Measurements from ENCODE around the gene CBFB.
A peak's percentile ranks its signal among the peaks of the same experiment; 100 is the strongest.
"Not testable (repeated sequence)": the region's sequence is repeated elsewhere in the genome, so short reads cannot be mapped to it uniquely, and the experiment has no call there.

Gene CBFB

GRCh38 chr16:67028696-67029253, at the start of gene CBFB:
TSS of gene CBFB (plus strand) at chr16:67029149. CDS start at chr16:67029408, 259 bp downstream.
- peak; percentile 89 for DNase-seq

GRCh38 chr16:66983033-66983432, 45.9 kb upstream of the CBFB start:
- DNase-seq: no peak

GRCh38 chr16:66984892-66985311, 44.0 kb upstream of the CBFB start:
- no peak for DNase-seq

- DNase-seq: no peak
Measured at GRCh38 chr16:66986559-66986958, 42.4 kb upstream of the CBFB start.

- DNase-seq: no peak
Measured at GRCh38 chr16:66988197-66988788, 40.7 kb upstream of the CBFB start, which contains the start of gene CES4A. TSS of gene CES4A (plus strand) at chr16:66988589. CDS start at chr16:66988773, 184 bp downstream.

- no peak for DNase-seq
Measured at GRCh38 chr16:66991545-66992077, 37.3 kb upstream of the CBFB start.

GRCh38 chr16:66993558-66993957, 35.4 kb upstream of the CBFB start:
- not testable (repeated sequence) for DNase-seq

- no peak for DNase-seq
Measured at GRCh38 chr16:66996324-66996982, 32.5 kb upstream of the CBFB start.

GRCh38 chr16:66996983-66997358, 32.0 kb upstream of the CBFB start:
- DNase-seq: no peak

- peak; percentile 46 for DNase-seq
Measured at GRCh38 chr16:67000384-67001351, 28.3 kb upstream of the CBFB start.

GRCh38 chr16:67001726-67002125, 27.2 kb upstream of the CBFB start:
- no peak for DNase-seq

- DNase-seq: no peak
Measured at GRCh38 chr16:67006930-67007658, 21.9 kb upstream of the CBFB start.

GRCh38 chr16:67009158-67009557, 19.8 kb upstream of the CBFB start:
- no peak for DNase-seq

GRCh38 chr16:67011274-67011673, 17.7 kb upstream of the CBFB start:
- no peak for DNase-seq

GRCh38 chr16:67013233-67013822, 15.6 kb upstream of the CBFB start:
- DNase-seq: peak; percentile 20

GRCh38 chr16:67013823-67014633, 14.9 kb upstream of the CBFB start:
- DNase-seq: peak; percentile 60

GRCh38 chr16:67014634-67015312, 14.2 kb upstream of the CBFB start:
- no peak for DNase-seq

GRCh38 chr16:67015313-67015731, 13.6 kb upstream of the CBFB start:
- no peak for DNase-seq

GRCh38 chr16:67016143-67016542, 12.8 kb upstream of the CBFB start:
- no peak for DNase-seq
